ENCODE results near the gene MAN1C1.

MAN1C1 gene

GRCh38 chr1:25628741-25629421 lies 12.3 kb downstream of the MAN1C1 start:
- TF ChIP-seq NFIC (IDR thresholded peaks at IDR 0.05) (no peak), MAX (IDR thresholded peaks at IDR 0.05) (no peak), TAF1 (IDR thresholded peaks at IDR 0.05; ENCODE audit: low read depth) (no peak), CEBPB (IDR thresholded peaks at IDR 0.05) (no peak)

- TF ChIP-seq NFIC (IDR thresholded peaks at IDR 0.05) (no peak), RAD21 (IDR thresholded peaks at IDR 0.05; ENCODE audit: low read depth) (no peak), CEBPB (IDR thresholded peaks at IDR 0.05) (no peak), ZBTB7A (IDR thresholded peaks at IDR 0.05; ENCODE audit: low read depth) (no peak), FOXM1 (IDR thresholded peaks at IDR 0.05; ENCODE audit: borderline replicate concordance, low read depth) (no peak)
Observed at GRCh38 chr1:25629836-25630235, 13.2 kb downstream of the MAN1C1 start.

GRCh38 chr1:25631750-25632485 lies 15.3 kb downstream of the MAN1C1 start:
- TF ChIP-seq CEBPB (IDR thresholded peaks at IDR 0.05) (no peak), NFIC (IDR thresholded peaks at IDR 0.05) (no peak), EP300 (IDR thresholded peaks at IDR 0.05; ENCODE audit: borderline replicate concordance) (no peak), YY1 (IDR thresholded peaks at IDR 0.05; ENCODE audit: low read depth) (no peak), CREB1 (IDR thresholded peaks at IDR 0.05; ENCODE audit: low read depth) (no peak), RAD21 (IDR thresholded peaks at IDR 0.05; ENCODE audit: low read depth) (no peak), FOXM1 (IDR thresholded peaks at IDR 0.05; ENCODE audit: borderline replicate concordance, low read depth) (no peak), MAX (IDR thresholded peaks at IDR 0.05) (no peak), USF1 (IDR thresholded peaks at IDR 0.05) (no peak), ZBTB7A (IDR thresholded peaks at IDR 0.05; ENCODE audit: low read depth) (no peak), EGR1 (IDR thresholded peaks at IDR 0.05) (no peak), TCF12 (IDR thresholded peaks at IDR 0.05; ENCODE audit: low read depth) (no peak), TEAD4 (IDR thresholded peaks at IDR 0.05) (no peak), REST (IDR thresholded peaks at IDR 0.05; ENCODE audit: low read depth) (no peak), TAF1 (IDR thresholded peaks at IDR 0.05; ENCODE audit: low read depth) (no peak)

- TF ChIP-seq REST (IDR thresholded peaks at IDR 0.05; ENCODE audit: low read depth) (no peak), MAX (IDR thresholded peaks at IDR 0.05) (no peak), YY1 (IDR thresholded peaks at IDR 0.05; ENCODE audit: low read depth) (no peak), USF1 (IDR thresholded peaks at IDR 0.05) (no peak), EGR1 (IDR thresholded peaks at IDR 0.05) (no peak), CREB1 (IDR thresholded peaks at IDR 0.05; ENCODE audit: low read depth) (no peak), ZBTB7A (IDR thresholded peaks at IDR 0.05; ENCODE audit: low read depth) (no peak), RAD21 (IDR thresholded peaks at IDR 0.05; ENCODE audit: low read depth) (no peak), TAF1 (IDR thresholded peaks at IDR 0.05; ENCODE audit: low read depth) (no peak), TCF12 (IDR thresholded peaks at IDR 0.05; ENCODE audit: low read depth) (no peak), TEAD4 (IDR thresholded peaks at IDR 0.05) (no peak), FOXM1 (IDR thresholded peaks at IDR 0.05; ENCODE audit: borderline replicate concordance, low read depth) (no peak), EP300 (IDR thresholded peaks at IDR 0.05; ENCODE audit: borderline replicate concordance) (no peak), NFIC (IDR thresholded peaks at IDR 0.05) (no peak), CEBPB (IDR thresholded peaks at IDR 0.05) (no peak)
Observed at GRCh38 chr1:25634066-25634465, 17.5 kb downstream of the MAN1C1 start.

GRCh38 chr1:25634896-25635295 lies 18.3 kb downstream of the MAN1C1 start:
- TF ChIP-seq REST (IDR thresholded peaks at IDR 0.05; ENCODE audit: low read depth) (no peak), MAX (IDR thresholded peaks at IDR 0.05) (no peak), CEBPB (IDR thresholded peaks at IDR 0.05) (no peak), NFIC (IDR thresholded peaks at IDR 0.05) (no peak), TCF12 (IDR thresholded peaks at IDR 0.05; ENCODE audit: low read depth) (no peak), EGR1 (IDR thresholded peaks at IDR 0.05) (no peak)
